HG03103 (cell line): ENCODE data around the gene CDH20.

Experiments used
- ATAC-seq: cut with Tn5 transposase; IDR thresholded peaks from one replicate; pipeline ENCODE4 v1.9.1; 2021; ENCODE audit warnings: low read depth; ENCODE audit not compliant: unreplicated experiment

CDH20 gene

DNA sequence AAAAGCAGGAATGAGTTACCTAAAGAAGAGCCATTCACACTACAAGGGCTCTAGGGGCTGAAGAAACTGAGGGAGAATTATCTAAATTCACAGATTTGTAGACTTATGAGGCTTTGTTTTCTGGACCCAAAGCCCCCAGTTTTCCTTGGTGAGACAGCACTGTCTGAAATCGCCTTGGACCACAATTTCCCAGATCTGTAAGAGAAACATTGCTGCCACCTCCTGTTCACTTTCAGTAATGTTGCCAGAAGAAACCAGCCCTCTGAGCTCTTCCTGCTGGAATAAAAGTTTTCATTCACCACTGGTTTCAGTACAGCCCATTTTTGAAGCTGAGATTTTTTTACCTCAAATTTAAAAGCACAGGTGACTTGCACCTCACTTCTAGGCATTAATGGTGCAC is 169.2 kb downstream of the CDH20 start:
- no peak for ATAC-seq

DNA sequence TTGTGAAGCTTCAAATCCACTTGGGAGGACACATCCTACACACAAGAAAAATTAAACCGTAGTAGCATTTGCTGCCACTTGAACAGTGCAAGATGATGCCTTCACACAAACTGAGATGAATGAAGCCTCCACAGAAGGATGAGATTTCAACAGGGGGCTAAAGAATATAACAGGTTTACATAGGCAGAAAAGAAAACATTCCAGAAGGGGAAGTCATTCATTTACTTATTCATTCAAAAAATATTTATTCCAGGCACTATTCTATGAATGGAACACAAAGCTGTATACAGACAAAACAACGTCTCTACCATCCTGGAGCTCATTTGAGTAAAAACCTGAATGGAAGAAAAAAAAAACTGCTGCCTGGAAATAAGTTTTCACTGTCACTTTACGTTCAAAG is 170.5 kb downstream of the CDH20 start:
- no peak for ATAC-seq

DNA sequence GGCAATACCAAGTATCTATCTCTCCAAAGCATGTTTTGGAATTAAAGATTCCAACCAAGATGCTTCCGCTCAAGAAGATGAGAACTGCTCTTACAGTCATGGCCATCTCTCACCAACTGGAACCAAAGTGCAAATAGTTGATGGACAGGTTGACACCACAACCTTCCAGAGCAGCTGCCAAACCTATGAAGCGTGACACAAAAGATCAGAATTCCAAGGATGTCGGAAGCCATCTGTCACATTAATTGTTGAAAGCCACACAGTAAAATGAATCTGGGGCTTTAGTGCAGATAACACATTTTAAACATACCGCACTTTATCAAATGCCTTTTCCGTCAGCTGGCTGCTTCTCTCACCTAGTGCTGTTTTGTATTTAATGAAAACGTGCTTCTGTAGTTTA is 195.7 kb downstream of the CDH20 start:
- no peak for ATAC-seq

DNA sequence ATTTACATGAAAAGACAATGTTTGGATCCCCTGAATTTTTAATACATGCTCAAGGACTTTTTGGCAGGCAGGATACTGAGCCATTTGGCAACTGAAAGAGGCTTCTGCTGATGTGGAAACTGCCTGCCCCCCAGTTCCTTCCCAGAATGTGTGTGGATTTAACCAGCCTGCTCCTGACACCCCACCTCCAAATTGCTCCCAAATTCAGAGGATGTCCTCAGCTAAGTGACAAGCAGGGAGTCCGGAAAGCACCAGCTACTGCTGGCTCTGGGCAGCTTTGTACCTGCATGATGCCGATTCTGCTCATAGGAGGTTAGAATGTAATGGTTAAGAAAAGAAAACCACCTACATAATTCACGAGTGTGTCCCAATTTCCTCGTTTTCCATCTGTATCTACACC is 197.5 kb downstream of the CDH20 start:
- ATAC-seq, result no peak

DNA sequence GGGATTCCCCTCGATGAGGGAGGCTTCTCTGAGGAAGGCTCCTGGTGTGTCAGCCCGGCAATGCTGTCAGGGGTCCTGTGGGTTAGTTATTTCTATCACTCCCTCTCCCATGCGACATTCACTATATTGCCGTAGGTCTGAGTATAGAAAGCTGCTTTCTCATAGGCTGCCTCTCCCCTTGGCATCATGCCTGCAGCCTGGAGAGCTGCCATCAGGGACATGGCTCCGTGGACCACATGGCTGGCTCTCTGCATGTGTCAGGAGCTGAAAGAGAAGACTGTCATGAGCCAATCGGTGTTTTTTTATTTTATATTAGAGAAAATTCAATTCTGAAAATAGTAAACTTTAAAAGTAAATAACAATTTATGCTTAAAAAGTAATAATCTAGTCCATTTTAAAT is 198.0 kb downstream of the CDH20 start:
- no peak for ATAC-seq

DNA sequence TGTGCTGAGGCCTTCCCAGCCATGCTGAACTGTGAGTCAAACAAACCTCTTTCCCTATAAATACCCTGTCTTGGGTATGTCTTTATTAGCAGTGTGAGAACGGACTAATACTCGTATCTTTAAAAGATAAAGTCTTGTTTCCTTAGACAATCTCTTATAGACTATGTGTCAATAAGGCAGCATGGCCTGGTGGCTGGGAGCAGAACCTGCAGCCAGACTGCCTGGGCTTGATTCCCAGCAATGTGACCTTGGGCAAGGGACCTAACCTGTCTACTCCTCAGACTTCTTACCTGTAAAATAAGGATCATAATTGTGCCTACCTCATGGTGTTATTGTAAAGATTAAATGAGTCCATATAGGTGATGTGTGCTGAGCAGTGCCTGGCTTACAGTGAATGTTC is 198.7 kb downstream of the CDH20 start:
- ATAC-seq, result no peak

DNA sequence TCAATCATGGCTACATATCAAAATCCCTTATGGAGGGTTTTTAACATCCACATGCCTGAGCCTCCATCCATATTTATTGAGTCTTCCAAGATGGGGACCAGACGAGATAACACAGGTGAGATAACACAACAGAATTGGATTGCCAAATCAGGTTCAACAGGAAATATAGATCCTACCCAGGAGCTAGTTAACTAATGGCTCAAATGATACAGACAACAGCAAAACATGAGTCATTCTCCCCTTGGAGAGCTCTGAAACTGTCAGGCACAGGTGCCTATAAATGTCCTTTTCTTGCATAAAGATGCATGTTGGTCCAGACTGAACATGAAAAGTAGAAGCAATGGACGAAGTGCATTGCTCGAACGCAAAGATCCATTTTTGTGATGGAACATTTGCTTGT is 202.2 kb downstream of the CDH20 start:
- no peak for ATAC-seq

DNA sequence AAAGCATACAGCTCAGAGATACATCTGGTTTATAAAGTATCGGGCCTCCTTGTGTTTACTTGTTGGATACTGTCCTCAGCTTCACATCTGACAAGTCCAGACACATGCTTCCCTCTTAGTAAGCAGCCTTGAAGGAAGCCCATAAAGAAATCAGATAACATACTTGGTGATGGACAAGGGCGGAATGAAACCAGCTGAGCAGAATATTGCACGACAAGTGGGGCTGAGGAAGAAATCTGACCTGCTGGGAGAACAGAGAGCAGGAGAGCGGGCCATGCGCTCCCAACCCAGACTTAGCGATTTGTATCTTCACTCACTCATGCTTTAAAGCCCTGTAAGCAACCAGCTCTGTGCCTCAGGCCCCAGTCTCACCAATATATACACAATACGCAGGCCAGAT is 208.4 kb downstream of the CDH20 start:
- ATAC-seq, result no peak

DNA sequence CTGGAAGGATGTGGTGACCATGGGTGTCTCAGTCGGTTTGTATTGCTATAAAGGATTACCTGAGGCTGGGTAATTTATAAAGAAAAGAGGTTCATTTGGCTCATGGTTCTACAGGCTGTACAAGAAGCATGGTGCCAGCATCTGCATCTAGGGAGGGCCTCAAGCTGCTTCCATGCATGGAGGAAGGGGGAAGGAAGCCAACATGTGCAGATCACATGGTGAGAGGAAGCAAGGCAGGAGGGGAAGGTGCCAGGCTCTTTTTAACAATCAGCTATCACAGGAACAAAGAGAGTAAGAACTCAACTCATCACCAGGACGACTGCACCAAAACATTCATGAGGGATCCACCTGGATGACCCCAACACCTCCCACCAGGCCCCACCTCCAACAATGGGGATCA is 209.4 kb downstream of the CDH20 start:
- ATAC-seq, result no peak

DNA sequence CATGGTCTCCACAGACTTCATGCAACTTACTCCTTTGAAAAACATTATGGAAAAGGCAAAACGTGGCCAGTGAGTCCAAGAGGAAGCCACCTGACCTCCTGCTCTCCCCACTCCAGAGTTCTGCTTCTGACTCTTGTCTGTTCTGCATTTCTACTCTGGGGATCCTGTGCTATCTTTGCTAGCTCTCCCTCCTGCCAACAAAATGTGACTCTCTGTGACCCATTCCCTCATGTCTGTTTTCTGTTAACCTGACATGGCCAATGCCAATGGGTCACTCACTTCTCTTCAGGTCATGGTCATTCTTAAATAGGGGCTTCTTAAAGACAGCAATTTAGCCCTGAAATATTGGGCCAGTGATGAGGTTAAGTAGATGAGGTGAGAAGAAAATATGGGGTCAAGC is 210.3 kb downstream of the CDH20 start:
- ATAC-seq, result no peak

DNA sequence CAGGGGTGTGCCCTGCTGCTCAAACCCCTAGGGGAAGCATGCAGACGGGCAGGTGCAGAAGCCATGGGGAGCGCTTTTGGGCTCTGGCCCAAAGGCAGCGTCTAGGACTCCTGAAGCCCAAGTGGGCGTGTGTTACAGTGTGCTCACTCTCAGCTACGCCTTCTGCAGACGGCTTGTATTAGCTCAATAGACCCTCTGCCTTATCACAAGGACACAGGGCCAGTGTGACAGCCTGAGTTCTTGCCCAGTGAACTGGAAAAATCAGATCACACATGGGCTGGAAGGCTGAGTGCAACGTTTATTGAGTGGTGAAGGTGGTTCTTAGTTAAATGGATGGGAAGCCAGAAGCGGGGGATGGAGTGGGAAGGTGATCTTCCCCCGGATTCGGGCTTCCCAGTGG is 210.9 kb downstream of the CDH20 start:
- ATAC-seq, result no peak

DNA sequence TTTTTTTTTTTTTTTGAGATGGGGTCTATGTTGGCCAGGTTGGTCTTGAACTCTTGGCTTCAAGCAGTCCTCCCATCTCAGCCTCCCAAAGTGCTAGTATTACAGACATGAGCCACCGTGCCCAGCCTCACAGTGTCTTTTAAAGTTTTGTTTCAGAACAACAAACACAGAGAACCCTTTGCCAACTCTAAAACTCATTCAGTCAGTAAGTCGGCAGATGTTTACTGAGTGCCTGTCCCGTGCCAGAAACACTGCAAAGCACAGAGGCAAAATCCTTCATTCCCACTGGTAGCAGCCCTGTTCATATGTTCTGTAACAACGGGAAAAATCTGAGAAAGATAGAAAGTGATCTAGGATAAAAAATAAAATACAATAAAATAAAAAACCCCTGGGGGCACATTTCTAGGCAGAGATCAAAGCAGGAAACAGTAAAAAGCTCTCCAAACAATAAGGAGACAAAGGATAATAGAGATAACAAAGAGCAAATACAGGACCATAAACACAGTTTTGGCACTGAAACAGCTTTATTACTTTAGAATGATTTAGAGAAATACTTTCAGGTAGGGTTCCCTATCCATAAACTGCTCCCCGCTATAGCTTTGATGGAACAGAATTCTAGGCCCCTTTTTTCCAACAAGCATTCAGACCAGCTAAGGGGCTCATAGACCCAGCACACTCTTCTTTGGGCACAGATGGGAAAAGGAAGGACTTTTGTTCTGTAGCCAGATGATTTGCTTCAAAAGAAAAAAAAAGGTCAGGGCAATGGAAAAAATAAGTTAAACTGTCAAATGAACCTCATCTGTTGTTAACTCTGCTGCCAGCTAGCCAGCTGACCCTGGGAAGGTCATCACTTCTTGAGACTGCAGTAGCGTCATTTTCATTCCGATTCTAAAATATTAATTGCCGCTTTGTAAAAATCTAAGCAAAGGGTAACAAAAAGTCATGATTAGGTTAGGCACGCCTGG is 212.3 kb downstream of the CDH20 start:
- no peak for ATAC-seq

DNA sequence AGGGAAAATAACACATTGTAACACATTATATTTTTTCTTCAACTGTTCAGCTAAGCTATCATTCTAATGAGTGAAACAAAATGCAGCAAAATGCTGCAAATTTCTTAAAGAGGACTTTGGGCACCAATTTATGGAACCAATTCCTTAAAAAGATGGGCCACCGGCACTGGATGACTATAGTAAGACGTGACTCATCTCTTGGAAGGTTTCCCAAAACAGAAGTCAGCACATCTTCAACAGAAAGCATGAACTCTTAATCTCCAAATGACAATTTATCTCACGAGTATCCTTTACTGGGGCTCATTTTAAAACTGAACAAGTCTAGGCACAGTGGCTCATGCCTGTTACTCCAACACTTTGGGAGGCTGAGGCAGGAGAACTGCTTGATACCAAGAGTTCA is 213.4 kb downstream of the CDH20 start:
- no peak for ATAC-seq

DNA sequence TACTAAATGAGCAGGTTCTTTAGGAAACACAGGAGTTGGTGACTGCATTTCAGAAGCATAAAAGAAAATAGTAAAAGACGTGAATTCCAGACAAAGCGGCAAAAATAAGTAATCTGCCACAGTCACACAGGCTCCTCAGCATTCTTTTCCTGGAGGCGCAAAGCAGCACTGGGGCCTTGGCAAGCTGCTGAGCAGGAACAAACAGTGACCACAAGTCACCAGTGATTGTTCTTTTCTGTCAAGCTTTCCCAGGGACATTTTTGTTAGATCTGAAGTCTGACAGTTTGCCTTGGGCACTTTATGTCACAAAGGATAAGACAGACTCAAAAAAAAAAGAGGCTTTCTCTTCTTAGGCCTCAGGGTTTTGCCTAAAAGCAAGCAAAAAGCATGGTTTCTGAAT is 216.2 kb downstream of the CDH20 start:
- no peak for ATAC-seq

DNA sequence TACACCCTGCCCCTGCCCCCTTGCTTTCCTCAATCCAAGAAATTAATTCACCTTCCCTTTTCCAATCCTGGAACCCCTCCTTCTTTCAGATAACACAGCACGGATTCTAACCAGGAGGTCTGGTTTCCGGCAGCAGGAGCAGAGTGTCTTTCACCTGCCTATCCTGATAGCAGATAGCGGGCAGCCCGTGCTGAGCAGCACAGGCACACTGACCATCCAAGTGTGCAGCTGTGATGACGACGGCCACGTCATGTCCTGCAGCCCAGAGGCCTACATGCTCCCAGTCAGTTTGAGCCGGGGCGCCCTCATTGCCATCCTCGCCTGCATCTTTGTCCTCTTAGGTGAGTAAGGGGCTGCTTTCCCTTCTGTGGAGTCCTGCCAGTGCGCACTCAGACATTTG is 216.7 kb downstream of the CDH20 start:
- ATAC-seq, result no peak

DNA sequence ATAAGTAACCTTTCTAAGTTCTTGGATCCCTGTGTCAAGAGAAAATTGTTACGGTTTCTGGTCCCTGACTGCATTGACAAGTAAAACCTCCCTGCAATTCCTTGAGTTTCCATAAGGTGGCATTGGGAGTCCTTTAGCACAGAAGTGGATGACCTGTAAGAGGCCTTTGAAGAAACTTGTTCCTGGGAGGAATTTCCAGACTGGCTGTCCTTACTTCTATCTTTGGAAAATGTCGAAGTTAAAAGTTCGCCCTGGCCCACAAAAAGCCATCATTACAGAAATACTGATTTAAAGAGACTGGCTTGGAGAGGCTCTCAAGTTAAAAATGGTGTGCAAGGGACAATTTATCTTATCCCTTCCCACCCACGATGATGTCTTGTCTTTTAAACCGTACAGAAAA is 218.4 kb downstream of the CDH20 start:
- ATAC-seq, result no peak

DNA sequence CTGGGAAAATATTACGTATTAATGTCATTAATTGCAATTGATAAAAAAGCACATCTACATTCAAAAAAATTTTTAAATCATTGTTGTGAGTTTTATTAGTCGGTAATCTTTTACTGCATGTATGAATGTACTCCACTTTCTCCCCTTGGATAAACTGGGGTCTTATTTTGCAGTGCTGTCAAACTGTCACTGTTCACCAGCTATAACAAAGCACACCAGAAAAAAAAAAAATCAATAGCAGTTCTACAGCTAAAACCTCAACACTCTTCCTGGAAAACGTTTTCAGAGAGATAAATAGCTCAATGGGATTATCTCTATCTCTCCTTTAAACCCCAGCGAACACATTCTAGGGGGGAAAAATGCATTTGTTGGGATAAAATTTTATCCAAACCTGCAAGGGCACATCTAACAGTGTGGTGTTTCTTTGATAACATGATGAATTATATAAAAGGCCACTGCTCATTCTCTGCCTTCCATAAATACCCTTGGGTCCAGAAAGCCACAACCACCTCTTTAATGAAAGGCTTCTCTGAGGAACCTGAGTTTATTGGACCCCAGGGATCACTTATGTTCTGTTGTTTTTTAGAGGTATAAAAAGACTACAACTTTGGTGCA is 219.9 kb downstream of the CDH20 start:
- ATAC-seq, result no peak

DNA sequence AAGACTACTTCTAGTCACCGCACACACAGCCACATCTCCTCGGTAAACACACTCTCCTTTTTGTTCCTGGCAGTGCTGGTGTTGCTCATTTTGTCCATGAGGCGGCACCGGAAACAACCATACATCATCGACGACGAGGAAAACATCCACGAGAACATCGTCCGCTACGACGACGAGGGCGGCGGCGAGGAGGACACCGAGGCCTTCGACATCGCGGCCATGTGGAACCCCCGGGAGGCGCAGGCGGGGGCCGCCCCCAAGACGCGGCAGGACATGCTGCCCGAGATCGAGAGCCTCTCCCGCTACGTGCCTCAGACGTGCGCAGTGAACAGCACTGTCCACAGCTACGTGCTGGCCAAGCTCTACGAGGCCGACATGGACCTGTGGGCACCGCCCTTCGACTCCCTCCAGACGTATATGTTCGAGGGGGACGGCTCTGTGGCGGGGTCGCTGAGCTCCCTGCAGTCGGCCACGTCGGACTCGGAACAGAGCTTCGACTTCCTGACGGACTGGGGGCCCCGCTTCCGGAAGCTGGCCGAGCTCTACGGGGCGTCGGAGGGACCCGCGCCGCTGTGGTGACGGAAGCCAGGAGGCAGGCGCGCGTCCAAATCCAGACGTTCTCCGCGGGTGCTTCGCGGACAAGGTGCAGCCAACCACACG is 221.0 kb downstream of the CDH20 start:
- no peak for ATAC-seq

DNA sequence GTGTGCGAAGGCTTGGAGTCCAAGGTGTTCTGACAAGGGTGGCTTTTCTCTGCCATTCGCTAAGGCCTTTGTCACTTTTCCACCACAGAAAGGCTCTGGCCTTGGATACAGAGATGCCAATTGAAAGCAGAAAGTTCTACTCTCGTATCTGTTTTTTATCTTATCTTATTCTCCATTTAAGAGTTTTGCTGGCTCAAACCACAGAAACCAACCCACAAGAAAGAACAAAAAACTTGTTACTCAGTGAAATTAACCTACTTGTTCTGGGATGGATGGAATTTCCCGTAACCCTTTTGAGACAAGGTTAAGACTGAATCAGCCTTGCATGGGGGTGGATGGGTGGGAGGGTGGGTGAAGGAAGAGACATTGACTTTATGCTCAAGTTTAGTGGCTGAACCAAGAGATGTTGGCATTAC is 221.7 kb downstream of the CDH20 start:
- no peak for ATAC-seq

DNA sequence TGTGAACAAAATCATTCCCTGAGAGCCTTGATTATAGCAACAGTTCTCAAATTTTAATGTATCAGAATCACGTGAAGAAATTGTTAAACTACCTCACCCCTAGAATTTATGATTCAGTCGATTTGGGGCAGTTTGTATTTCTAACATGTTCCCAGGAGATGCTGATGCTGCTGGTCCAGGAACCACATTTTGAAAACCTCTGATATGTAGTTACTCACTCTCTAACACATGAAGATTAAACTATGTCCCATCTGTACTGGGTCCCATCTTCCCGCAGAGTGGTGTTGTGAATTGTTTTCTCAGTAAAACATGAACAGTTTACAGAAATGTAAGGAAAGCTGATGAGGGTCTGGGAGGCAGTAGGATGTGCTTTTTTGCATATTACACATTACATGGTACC is 223.1 kb downstream of the CDH20 start:
- ATAC-seq, result no peak

DNA sequence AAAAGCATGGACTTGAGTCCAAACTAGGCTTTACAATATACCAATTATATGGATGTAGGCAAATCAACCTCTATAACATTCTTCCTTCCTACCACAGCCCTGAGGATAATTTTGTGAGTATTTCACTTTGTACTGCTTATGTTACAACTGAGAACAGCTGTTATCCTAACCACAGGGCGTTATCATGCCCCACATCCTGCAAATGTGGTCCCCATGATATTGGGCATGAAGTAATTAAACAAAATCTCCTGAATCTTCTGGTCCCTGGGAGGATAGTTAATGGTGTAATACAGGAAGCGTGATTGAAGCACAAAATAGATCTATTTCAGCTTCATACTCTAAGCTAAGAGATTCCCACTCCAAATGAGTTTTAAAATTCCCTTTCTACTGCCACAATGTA is 223.6 kb downstream of the CDH20 start:
- ATAC-seq, result no peak
